Measurements from ENCODE around the gene SNX27.

The SNX27 gene

GRCh38 chr1:151711951-151712350 lies 100.1 kb downstream of the SNX27 start:
- Mint-ChIP-seq H3K27ac (no peak overlapping the region), H3K27me3 (ENCODE audit: low read depth) (peaks cover 28% of the 10 kb centered on the region), H3K9me3 (no peaks in the 10 kb centered on the region), H3K4me3 (no peak overlapping the region), H3K4me1 (ENCODE audit: low read depth) (peaks cover 2% of the 10 kb centered on the region), H3K36me3 (ENCODE audit: low read depth) (no peaks in the 10 kb centered on the region)

GRCh38 chr1:151713044-151713443 lies 101.2 kb downstream of the SNX27 start:
- H3K4me1 Mint-ChIP-seq (ENCODE audit: low read depth) = peaks cover 5% of the 10 kb centered on the region
- peaks cover 39% of the 10 kb centered on the region for H3K27me3 Mint-ChIP-seq (ENCODE audit: low read depth)
- no peak overlapping the region for H3K27ac Mint-ChIP-seq
- H3K4me3 Mint-ChIP-seq = no peak overlapping the region
- H3K36me3 Mint-ChIP-seq (ENCODE audit: low read depth) = no peaks in the 10 kb centered on the region
- H3K9me3 Mint-ChIP-seq = no peaks in the 10 kb centered on the region

GRCh38 chr1:151713874-151714273 lies 102.0 kb downstream of the SNX27 start:
- Mint-ChIP-seq H3K27ac (no peak overlapping the region), H3K9me3 (no peaks in the 10 kb centered on the region), H3K4me1 (ENCODE audit: low read depth) (peaks cover 5% of the 10 kb centered on the region), H3K27me3 (ENCODE audit: low read depth) (peaks cover 48% of the 10 kb centered on the region), H3K4me3 (no peak overlapping the region), H3K36me3 (ENCODE audit: low read depth) (no peaks in the 10 kb centered on the region)

- H3K36me3 Mint-ChIP-seq (ENCODE audit: low read depth) = no peaks in the 10 kb centered on the region
- no peak overlapping the region for H3K27ac Mint-ChIP-seq
- H3K27me3 Mint-ChIP-seq (ENCODE audit: low read depth) = peaks cover 60% of the 10 kb centered on the region
- H3K4me1 Mint-ChIP-seq (ENCODE audit: low read depth) = peaks cover 6% of the 10 kb centered on the region
- H3K9me3 Mint-ChIP-seq = no peaks in the 10 kb centered on the region
- H3K4me3 Mint-ChIP-seq = no peak overlapping the region
Observed at GRCh38 chr1:151714820-151715725, 103.2 kb downstream of the SNX27 start.

GRCh38 chr1:151715726-151716404 lies 104.0 kb downstream of the SNX27 start:
- Mint-ChIP-seq H3K9me3 (no peaks in the 10 kb centered on the region), H3K36me3 (ENCODE audit: low read depth) (no peaks in the 10 kb centered on the region), H3K4me1 (ENCODE audit: low read depth) (peaks cover 14% of the 10 kb centered on the region), H3K27me3 (ENCODE audit: low read depth) (peaks cover 68% of the 10 kb centered on the region), H3K27ac (no peak overlapping the region), H3K4me3 (no peak overlapping the region)

- Mint-ChIP-seq H3K36me3 (ENCODE audit: low read depth) (no peaks in the 10 kb centered on the region), H3K4me1 (ENCODE audit: low read depth) (peaks cover 17% of the 10 kb centered on the region), H3K27ac (no peak overlapping the region), H3K27me3 (ENCODE audit: low read depth) (peaks cover 70% of the 10 kb centered on the region), H3K4me3 (no peak overlapping the region), H3K9me3 (no peaks in the 10 kb centered on the region)
Observed at GRCh38 chr1:151716405-151716762, 104.5 kb downstream of the SNX27 start.

- Mint-ChIP-seq H3K9me3 (no peaks in the 10 kb centered on the region), H3K27ac (no peak within 1 kb of the TSS), H3K27me3 (ENCODE audit: low read depth) (peaks cover 75% of the 10 kb centered on the region), H3K4me3 (peak within 1 kb of the TSS; percentile 18), H3K36me3 (ENCODE audit: low read depth) (no peaks in the 10 kb centered on the region), H3K4me1 (ENCODE audit: low read depth) (peaks cover 19% of the 10 kb centered on the region)
Observed at GRCh38 chr1:151716771-151717631, 105.2 kb downstream of the SNX27 start, which contains the start of gene CELF3. Gene CELF3, minus strand, starts transcription at chr1:151716803. Its CDS starts 783 bp downstream, at chr1:151716020.

- Mint-ChIP-seq H3K4me3 (no peak overlapping the region), H3K4me1 (ENCODE audit: low read depth) (peaks cover 19% of the 10 kb centered on the region)
Observed at GRCh38 chr1:151718011-151718431, 106.2 kb downstream of the SNX27 start.

GRCh38 chr1:151718666-151719065 lies 106.8 kb downstream of the SNX27 start:
- Mint-ChIP-seq H3K4me1 (ENCODE audit: low read depth) (peaks cover 19% of the 10 kb centered on the region), H3K36me3 (ENCODE audit: low read depth) (no peaks in the 10 kb centered on the region), H3K27ac (no peak overlapping the region), H3K27me3 (ENCODE audit: low read depth) (peaks cover 81% of the 10 kb centered on the region), H3K9me3 (no peaks in the 10 kb centered on the region), H3K4me3 (no peak overlapping the region)

More at GRCh38 chr1:151718011-151718431, 106.2 kb downstream of the SNX27 start:
- Mint-ChIP-seq H3K36me3 (ENCODE audit: low read depth) (no peaks in the 10 kb centered on the region), H3K9me3 (no peaks in the 10 kb centered on the region), H3K27me3 (ENCODE audit: low read depth) (peaks cover 78% of the 10 kb centered on the region), H3K27ac (no peak overlapping the region)

GRCh38 chr1:151720125-151720524 lies 108.3 kb downstream of the SNX27 start:
- Mint-ChIP-seq H3K27me3 (ENCODE audit: low read depth) (peaks cover 84% of the 10 kb centered on the region), H3K4me1 (ENCODE audit: low read depth) (peaks cover 19% of the 10 kb centered on the region), H3K27ac (no peak overlapping the region), H3K4me3 (peak overlapping the region; percentile 36), H3K9me3 (no peaks in the 10 kb centered on the region), H3K36me3 (ENCODE audit: low read depth) (no peaks in the 10 kb centered on the region)

GRCh38 chr1:151720554-151720953 lies 108.7 kb downstream of the SNX27 start:
- H3K27ac Mint-ChIP-seq = no peak overlapping the region

GRCh38 chr1:151720974-151721787 lies 109.3 kb downstream of the SNX27 start, which contains the start of gene RIIAD1:
Gene RIIAD1, plus strand, starts transcription at chr1:151721522. Its CDS starts 15 bp downstream, at chr1:151721537.
- H3K27me3 Mint-ChIP-seq (ENCODE audit: low read depth) = peaks cover 80% of the 10 kb centered on the region
- H3K36me3 Mint-ChIP-seq (ENCODE audit: low read depth) = no peaks in the 10 kb centered on the region
- no peak within 1 kb of the TSS for H3K27ac Mint-ChIP-seq
- H3K4me3 Mint-ChIP-seq = peak within 1 kb of the TSS; percentile 73
- H3K9me3 Mint-ChIP-seq = no peaks in the 10 kb centered on the region
- H3K4me1 Mint-ChIP-seq (ENCODE audit: low read depth) = peaks cover 19% of the 10 kb centered on the region

More at GRCh38 chr1:151720554-151720953, 108.7 kb downstream of the SNX27 start:
- H3K9me3 Mint-ChIP-seq = no peaks in the 10 kb centered on the region
- peak overlapping the region; percentile 43 for H3K4me3 Mint-ChIP-seq
- H3K27me3 Mint-ChIP-seq (ENCODE audit: low read depth) = peaks cover 80% of the 10 kb centered on the region
- H3K4me1 Mint-ChIP-seq (ENCODE audit: low read depth) = peaks cover 19% of the 10 kb centered on the region
- no peaks in the 10 kb centered on the region for H3K36me3 Mint-ChIP-seq (ENCODE audit: low read depth)

- Mint-ChIP-seq H3K36me3 (ENCODE audit: low read depth) (no peaks in the 10 kb centered on the region), H3K27ac (no peak overlapping the region), H3K4me3 (peak overlapping the region; percentile 73), H3K9me3 (no peaks in the 10 kb centered on the region), H3K27me3 (ENCODE audit: low read depth) (peaks cover 83% of the 10 kb centered on the region), H3K4me1 (ENCODE audit: low read depth) (peaks cover 17% of the 10 kb centered on the region)
Observed at GRCh38 chr1:151721788-151722510, 110.1 kb downstream of the SNX27 start.

Measured in T-helper 1 cell treated with Interleukin-12 subunit alpha and Interleukin-12 subunit beta and Interleukin-4 antibody, amounts not matched to agents 30 μg/mL and 1 μg/mL, for 36 hours (primary cell).